Inflammatory macrophage treated with lipopolysaccharide for 4 hours (primary cell): ENCODE measurements around the gene DVL2.

ENCODE experiments used
- DNase-seq: peaks from one replicate; pipeline ENCODE4 v3.0.0-alpha.2; 2020

DVL2 gene

GRCh38 chr17:7218166-7218565 is 16.2 kb downstream of the DVL2 start:
- no peak for DNase-seq

GRCh38 chr17:7217113-7217987 is 17.0 kb downstream of the DVL2 start:
- peak; percentile 43 for DNase-seq

DNA sequence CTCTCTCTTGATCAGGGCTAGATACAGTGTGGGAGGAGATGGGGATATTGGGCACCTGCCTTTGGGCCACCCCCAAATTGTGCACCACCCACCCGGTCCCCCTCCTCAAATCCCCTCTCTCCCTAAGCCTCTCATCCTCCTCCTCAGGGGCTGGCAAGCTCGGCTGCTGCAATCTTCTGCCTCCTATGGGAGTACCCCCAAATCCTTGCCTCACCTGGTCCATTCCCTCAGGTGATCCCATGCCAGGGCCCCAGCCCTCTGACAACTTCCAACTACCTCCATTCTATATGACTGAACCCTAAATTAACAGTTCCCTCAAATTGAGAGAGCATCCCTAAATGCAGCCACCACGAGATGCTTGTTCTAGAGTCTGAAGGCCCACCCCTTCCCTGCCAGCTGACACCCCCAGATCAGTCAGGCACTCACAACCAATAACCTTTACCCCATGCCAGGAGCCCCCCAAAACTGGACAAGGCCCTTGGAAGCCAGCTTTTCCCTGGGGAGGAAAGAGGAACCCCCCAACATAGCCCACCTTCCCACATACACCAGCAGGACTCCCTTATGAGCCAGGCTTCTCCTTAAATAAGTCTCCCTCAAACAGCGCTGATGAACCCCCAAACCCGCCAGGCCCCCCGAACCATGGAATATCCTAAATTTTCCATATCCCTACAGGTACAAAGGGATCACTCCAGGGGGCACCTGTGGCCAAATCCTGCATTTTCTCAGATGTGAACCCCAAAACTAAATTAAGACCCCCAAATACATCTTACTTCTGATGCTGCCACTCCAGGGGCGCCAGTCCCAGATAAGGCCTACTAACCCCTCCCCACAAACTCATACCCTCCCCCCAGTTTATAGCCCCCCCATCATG is 17.8 kb downstream of the DVL2 start:
- no peak for DNase-seq

GRCh38 chr17:7215652-7216180 is 18.6 kb downstream of the DVL2 start:
- no peak for DNase-seq

GRCh38 chr17:7215136-7215638 is 19.1 kb downstream of the DVL2 start:
- DNase-seq: no peak

DNA sequence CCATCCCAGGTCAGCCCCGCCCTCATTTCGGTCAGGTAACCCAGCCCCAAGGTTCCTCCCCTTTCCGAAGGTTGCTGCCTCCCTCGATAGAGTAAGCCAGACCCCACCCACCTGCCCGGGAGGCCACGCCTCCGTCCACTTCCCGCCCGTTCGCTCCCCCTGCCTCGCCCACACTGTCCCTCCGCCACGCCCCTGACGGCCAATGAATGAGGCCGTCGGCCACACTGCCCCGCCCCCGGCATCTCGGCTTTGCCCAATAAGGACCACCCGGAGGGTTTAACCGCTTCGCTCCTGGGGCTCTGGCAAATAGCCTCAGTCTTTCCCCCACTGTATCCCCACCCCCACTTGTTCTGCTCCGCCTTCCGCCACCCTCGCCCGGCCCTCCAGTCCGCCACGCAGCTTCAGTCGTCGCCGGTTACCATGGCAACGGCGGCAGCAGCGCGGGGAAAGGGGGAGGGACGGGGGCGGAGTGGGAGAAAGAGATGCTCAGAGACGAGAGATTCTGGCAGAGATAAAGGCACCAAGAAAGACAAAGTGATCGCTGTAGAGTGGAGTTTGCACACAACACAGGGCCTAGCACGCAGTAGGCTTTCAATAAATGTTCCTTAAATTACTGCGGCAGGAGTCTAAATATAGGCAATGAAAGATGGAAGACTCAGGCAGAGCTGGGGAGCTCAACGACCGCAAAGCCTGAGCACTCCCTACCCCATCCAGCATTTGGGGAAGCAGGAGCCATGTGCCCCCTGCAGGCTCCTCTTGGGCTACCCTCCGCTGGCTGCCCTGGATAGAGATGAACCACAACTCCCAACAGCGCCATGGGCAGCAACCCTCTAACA is 19.8 kb downstream of the DVL2 start:
- DNase-seq: peak; percentile 95

DNA sequence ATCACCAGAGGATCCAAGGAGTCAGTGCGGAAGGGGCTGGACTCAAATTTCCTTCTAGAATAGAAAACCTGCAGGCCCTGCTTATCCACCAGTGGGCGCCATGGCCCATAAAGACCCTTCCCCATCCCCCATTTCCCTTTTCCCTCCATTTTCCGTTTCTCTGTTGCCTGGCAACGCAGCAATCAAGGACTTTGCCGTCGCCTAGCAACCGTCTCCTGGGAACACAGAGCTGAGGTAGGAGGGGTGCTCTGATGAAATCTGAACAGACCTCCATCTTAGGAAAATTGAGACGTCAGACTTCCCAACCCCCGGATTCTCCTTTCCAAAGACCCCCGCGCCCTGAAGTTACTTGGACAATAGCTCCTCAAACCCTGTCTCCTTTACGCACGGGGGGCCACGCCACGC is 20.4 kb downstream of the DVL2 start:
- peak; percentile 58 for DNase-seq

DNA sequence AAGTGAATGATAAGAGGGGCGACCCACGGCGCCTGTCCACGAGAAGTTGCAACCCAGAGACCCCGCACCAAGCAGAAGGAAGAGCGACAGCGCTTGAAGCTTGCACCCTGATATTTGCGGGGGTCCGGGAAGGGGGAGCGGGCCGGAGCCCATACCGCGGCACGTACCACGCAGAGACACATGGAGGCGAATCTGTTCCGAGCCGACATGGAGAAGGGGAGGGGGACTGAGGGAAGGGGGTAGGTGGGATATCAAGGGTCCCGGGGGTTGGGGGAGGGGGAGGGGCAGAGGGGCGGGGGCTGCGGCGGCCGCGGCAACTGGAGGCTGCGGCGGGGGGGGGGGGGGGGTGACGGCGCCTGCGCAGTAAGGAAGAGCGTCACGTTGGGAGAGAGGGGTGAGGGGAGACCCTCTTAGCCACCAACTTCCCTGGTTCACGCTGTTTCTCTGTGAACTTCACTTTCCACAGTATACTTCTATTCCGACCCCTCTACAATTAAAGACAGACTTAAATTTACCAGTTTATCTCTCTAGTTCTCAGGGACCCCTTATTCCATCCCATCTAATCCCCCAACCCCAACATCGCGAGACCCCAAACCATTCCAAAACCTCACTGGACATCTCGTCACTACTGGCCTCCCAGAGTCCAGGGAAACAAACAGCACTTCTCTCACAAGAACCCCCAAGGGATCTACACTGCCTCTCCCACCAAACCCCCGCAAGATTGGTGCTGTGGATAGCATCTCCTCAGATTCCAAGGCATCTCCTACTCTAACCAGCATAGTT is 22.6 kb downstream of the DVL2 start:
- DNase-seq: no peak

GRCh38 chr17:7208754-7209460 is 25.4 kb downstream of the DVL2 start:
- DNase-seq: no peak

GRCh38 chr17:7208027-7208571 is 26.2 kb downstream of the DVL2 start:
- no peak for DNase-seq

DNA sequence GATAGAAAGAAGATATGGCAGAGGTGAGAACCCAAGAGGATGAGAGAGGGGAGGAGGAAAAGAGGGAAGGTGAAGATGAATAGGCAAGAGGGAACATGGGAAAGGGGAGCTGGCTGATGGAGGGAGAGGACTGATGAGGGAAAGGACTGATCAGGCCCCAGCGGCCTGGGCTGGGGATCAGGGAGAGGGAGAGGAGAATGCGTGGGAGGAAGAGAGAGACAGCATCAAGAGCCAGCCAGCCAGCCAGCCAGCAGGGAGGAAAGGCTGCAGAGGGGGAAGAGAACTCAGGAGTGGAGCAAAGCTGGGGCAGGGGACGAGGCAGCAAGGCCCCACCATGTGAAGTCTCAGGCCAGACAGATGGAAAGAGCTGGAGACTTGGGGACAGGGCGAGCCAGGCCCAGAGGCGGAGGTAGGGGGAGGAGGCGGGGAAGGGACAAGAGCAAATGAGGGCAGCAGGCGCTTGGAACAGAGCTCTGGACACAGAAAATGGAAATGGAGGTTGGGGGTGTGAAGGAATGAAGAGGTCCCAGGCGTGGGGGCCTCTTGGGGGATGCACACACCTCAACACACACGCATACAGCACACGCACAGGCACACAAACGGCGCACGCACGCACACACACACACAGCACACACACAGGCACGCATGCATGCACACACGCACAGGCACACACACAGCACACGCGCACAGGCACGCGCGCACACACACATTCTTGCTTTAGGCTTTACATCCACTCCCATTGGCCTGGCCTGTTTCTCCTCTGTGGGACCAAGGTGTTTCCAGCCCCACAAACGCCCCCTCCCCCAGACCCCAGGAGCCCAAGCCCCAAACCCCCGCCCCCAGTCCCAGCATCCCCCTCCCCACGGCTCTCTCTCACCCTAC is 27.0 kb downstream of the DVL2 start:
- DNase-seq: no peak

DNA sequence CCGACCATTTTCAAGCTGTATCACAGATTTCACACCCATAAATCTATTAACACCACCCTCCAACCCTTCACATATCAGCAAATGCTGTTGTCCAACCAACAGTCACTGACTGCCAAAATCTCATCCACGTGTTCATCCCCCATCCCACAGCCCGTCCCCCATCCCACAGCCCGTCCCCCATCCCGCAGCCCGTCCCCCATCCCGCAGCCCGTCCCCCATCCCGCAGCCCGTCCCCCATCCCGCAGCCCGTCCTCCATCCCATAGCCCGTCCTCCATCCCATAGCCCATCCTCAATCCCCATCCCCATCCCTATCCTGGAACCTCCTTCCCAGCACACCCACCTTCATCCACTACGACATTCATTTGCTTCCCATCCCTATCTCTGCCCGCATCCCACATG is 28.8 kb downstream of the DVL2 start:
- no peak for DNase-seq

DNA sequence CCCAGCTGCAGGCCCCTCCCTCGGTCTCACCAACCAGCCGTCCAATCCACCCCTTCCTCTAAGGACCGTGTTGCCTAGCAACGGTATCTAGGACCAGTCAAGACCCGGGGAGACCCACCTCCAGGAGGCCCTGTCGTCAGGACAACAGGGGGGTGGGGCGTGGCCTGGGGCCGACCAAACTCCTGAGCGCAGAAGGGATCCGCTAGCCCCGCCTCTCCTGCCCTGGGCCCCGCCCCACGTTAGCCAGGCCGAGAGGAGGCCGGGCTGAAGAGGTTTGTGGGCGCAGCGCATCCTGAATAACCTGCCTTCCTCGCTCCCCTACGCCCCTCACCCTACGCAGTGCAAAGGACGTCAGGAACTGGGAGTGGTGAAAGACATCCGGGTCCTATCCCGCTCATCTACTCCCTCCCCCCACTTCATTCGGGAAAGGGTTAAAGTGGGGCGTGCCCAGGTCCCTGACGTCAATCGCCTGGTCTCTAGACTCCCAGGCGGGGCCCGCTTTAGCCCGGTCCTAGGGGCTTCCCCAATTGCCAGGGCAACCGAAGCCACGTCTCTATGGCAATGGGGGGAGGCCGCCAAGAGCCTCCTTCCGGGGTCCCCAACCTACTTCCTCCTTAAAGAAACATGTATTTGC is 29.4 kb downstream of the DVL2 start:
- peak; percentile 67 for DNase-seq

DNA sequence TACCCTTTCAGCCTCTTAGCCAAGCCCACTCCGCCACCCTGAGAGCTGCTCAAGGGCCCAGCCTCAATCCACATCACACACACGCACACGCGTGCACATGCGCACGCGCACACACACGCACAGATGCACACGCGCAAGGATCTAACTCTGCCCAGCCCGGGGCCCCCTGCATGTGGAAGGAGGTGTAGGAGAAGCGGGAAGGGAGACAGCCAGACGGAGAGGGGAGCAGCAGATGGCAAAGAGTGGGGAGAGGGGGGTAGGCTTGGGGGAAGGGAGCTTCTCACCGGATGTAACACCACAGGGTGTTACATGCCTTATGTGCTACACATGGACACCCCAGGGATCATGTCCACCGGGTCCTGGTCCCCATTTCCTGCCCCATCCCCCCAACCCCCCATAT is 30.0 kb downstream of the DVL2 start:
- no peak for DNase-seq

DNA sequence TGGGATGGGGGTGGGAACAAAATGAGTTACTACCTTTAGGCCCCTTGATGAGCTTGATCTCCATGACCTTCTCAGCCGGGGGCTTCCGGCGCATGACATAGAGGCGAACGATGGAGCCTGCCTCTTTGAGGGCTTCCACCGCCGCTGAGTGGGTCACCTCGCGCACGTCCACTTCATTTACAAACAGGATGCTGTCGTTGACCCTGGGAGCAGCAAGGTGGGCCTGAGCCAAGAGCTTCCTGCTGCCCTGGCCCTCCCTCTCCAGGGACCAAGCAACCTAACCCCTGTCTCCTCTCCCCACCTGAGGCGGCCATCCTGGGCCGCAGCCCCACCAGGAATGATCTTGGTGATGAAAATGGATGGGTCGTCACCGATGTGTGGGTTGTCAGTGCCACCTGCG is 30.9 kb downstream of the DVL2 start:
- no peak for DNase-seq

DNA sequence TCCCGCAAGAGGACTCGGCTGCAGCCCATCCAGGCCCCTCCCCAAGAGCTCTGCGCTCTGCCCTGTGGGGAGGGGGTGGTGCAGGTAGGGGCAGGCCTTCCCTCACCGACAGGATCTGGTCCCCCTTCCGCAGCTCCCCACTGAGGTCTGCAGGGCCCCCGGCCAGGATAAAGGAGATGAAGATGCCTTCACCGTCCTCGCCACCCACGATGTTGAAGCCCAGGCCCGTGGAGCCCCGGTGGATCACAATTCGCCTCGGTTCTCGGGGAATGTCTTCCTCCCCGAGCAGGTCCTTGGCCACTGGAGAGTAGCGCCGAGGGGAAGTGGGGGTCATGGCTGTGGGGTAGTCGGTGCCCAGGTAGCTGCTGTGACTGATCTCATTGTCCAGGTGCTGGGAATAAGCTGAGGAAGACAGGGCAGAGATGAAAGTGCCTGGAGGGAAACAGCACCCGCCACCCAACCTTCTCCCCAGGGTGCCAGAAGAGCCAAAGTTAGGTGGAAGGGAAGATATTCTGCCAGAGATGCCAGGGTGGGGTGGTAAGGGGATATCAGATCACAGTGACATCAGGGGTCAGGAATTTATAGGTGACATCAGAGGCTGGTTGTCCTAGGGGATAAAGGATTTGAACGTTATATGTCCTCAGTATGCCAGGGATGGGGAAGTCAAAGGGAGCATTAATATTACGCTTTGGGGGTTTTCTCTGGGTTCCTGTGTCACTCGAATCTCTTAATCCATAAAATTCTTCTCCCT is 37.5 kb downstream of the DVL2 start:
- DNase-seq: no peak

DNA sequence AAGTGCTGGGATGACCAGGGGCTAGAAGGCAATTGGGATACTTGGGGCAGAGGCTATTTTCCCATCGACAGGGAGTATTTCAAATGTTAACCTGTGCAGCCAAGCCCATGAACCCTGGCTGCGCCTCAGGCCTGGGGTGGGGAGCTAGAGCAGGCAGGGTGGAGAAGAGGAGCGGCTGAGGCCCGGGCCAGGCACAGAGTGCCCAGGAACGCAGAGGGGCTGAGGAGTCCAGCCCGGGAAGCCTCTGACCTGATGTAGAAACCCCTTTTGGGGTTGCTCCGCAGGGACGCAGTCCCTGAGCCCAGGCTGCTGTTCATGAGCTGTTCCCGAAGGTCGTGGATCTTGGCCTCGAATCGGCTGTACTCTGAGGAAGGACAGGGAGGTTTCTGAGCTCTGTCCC is 38.3 kb downstream of the DVL2 start:
- DNase-seq: no peak

DNA sequence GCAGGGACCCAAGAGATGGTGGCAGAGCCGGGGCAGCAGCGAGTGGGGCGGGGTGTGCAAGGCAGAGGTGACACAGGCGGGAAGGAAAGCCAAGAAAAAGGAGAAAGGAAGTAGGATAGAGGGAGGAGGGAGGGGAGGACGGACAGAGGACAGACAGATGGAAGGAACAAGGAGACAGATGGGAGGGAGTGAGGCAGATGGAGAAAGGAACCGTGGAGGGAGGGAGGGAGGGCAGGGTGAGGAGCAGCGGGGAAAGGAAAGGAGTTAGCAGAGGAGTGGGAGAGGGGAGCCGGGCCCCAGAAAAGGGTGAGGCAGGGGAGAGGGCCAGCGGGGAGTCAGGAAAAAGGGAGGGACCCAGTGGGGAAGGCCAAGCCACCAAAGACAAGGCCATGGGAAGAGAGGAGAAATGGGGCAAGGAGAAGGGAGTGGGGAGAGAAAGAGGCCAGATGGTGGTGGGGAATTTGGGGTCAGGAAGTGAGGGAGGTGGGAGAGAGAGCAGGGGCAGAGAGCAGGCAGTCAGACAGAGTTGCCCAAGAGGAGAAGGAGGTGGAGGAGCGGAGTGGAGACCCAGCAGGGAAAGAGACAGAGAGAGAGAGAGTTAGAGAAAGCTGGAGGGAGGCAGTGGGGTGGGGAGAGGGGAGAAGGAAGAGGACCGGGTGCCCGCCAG is 41.9 kb downstream of the DVL2 start:
- DNase-seq: no peak
